Uterus (tissue), 4 donors: ENCODE measurements around the gene CPT2. TPM values are rescaled to one million over a fixed set of nuclear protein-coding genes. Genes with fewer than 3 reads are reported as not detected.

ENCODE experiments used
- DNase-seq, 2 donors: peaks; one replicate each; pipeline ENCODE4 v3.0.0-alpha.2; 2019 to 2020
- H3K27ac ChIP-seq, 2 donors: fragments of 200-600 bp; sonication (generic); 1 replicate in 1 of 2; 2 replicates in 1 of 2; pipeline ENCODE4 v1.5.1; 2016 to 2018
- H3K27me3 ChIP-seq, 2 donors: fragments of 200-600 bp; sonication (generic); one replicate each; pipeline ENCODE4 v1.5.1; 2018 to 2019; ENCODE audit warnings: control low read depth in 1 of 2
- H3K36me3 ChIP-seq, 2 donors: fragments of 200-600 bp; sonication (generic); one replicate each; pipeline ENCODE4 v1.5.1; 2019; ENCODE audit warnings: control low read depth in 1 of 2
- H3K4me1 ChIP-seq, 2 donors: fragments of 200-600 bp; sonication (generic); one replicate each; pipeline ENCODE4 v1.5.1; 2018 to 2019; ENCODE audit warnings: control low read depth in 1 of 2
- H3K4me3 ChIP-seq, 2 donors: fragments of 200-600 bp; sonication (generic); 1 replicate in 1 of 2; 2 replicates in 1 of 2; pipeline ENCODE4 v1.5.1; 2018 to 2019; ENCODE audit warnings: mild to moderate bottlenecking in 1 of 2
- H3K9me3 ChIP-seq, 2 donors: fragments of 200-600 bp; sonication (generic); one replicate each; pipeline ENCODE4 v1.5.1; 2019; ENCODE audit warnings: control low read depth in 1 of 2
- POLR2A ChIP-seq, 2 donors: fragments of 450-650 bp; IDR thresholded peaks; one replicate each; pipeline ENCODE4 v1.6.1; 2016; ENCODE audit warnings: antibody characterized with exemption in 2 of 2, mild to moderate bottlenecking in 1 of 2, moderate library complexity in 1 of 2
- intact Hi-C: fragments of 100-400 bp; cut with DNase I; formaldehyde crosslinking; loops from one replicate; pipeline ENCODE4 v1.15.1; 2023; ENCODE audit warnings: low total_unique reads
- total RNA-seq, 4 donors: library from RNA; depleted of rRNA in 3 of 4; stranded (reverse); fragments of >200 nt in 3 of 4; gene quantifications; one replicate each; pipeline versions ENCODE4 v1.1.0 to v1.2.4, GENCODE V29; 2014 to 2023
- TF ChIP-seq, protein P1 (sequence below), 4 experiments: fragments of 200-600 bp in 2 of 4; fragments of 450-650 bp in 2 of 4; sonication (generic) in 2 of 4; IDR thresholded peaks; one replicate each; pipeline ENCODE4 v1.5.1; 2016 to 2019; ENCODE audit warnings: antibody characterized with exemption in 4 of 4, mild to moderate bottlenecking in 2 of 4, moderate library complexity in 1 of 4
- donor health status: DM: yes; HTN: yes; CAD: no.

The CPT2 gene
- total RNA-seq, 4 donors from 2014 or later, result 2.4 to 83.3 (median 10.2) TPM

GRCh38 chr1:53259932-53260331 lies 63.3 kb downstream of the CPT2 start:
- DNase-seq, result no peak
- H3K4me3 ChIP-seq, result no peak overlapping the region
- intact Hi-C loops, result no loop called here
- no peaks in the 10 kb centered on the region for H3K4me1 ChIP-seq
- no peaks in the 10 kb centered on the region for H3K36me3 ChIP-seq
- no peaks in the 10 kb centered on the region for H3K9me3 ChIP-seq
- no peak overlapping the region for H3K27ac ChIP-seq
- no peaks in the 10 kb centered on the region for H3K27me3 ChIP-seq
- TF ChIP-seq, protein P1, sequence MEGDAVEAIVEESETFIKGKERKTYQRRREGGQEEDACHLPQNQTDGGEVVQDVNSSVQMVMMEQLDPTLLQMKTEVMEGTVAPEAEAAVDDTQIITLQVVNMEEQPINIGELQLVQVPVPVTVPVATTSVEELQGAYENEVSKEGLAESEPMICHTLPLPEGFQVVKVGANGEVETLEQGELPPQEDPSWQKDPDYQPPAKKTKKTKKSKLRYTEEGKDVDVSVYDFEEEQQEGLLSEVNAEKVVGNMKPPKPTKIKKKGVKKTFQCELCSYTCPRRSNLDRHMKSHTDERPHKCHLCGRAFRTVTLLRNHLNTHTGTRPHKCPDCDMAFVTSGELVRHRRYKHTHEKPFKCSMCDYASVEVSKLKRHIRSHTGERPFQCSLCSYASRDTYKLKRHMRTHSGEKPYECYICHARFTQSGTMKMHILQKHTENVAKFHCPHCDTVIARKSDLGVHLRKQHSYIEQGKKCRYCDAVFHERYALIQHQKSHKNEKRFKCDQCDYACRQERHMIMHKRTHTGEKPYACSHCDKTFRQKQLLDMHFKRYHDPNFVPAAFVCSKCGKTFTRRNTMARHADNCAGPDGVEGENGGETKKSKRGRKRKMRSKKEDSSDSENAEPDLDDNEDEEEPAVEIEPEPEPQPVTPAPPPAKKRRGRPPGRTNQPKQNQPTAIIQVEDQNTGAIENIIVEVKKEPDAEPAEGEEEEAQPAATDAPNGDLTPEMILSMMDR (IDR thresholded peaks at IDR 0.05), result no peak
- no peak for TF ChIP-seq POLR2A (IDR thresholded peaks at IDR 0.05)

- DNase-seq, result no peak
- Histone ChIP-seq H3K27me3 (no peaks in the 10 kb centered on the region), H3K4me3 (no peak overlapping the region), H3K4me1 (no peaks in the 10 kb centered on the region), H3K36me3 (no peaks in the 10 kb centered on the region), H3K9me3 (no peaks in the 10 kb centered on the region), H3K27ac (no peak overlapping the region)
- intact Hi-C loops, result no loop called here
- TF ChIP-seq, protein P1 (IDR thresholded peaks at IDR 0.05), result no peak
- no peak for TF ChIP-seq POLR2A (IDR thresholded peaks at IDR 0.05)
Measured at GRCh38 chr1:53260631-53261247, 64.1 kb downstream of the CPT2 start.

DNA sequence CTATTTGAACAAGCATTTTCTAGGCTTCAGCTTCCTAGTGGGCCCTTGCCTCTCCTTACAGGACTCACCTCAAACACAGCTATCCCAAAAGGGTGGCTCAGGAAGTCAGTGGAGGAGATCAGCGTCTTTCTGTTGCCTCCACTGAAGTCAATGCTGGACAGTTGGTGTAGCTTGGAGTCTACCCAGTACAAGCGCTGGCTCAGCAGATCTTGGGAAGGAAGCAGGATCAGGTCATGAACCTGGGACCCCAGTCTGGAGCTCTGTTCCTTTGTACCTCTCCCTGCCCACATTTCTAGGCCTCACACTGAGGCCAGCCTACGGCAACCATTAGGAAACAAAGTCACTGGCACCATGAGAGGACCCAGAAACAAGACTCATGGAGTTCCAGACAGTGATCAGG lies 65.4 kb downstream of the CPT2 start:
- TF ChIP-seq POLR2A (IDR thresholded peaks at IDR 0.05), result no peak
- TF ChIP-seq, protein P1 (IDR thresholded peaks at IDR 0.05), result no peak
- no peak for DNase-seq
- Histone ChIP-seq H3K36me3 (no peaks in the 10 kb centered on the region), H3K27me3 (no peaks in the 10 kb centered on the region), H3K27ac (no peak overlapping the region), H3K9me3 (no peaks in the 10 kb centered on the region), H3K4me1 (no peaks in the 10 kb centered on the region), H3K4me3 (no peak overlapping the region)
- intact Hi-C loops, result no loop called here

Other genes with a start within 250 kb of the CPT2 start
- 100 to 1,000 TPM in 1 of 4 donors, 10 to 100 TPM in 3; 20.9 to 100 (median 71.8) TPM for gene PODN, start 134.6 kb upstream of the CPT2 start, total RNA-seq
- under 1 TPM in 1 of 4 donors, not detected in 3; 0.24 TPM for gene SLC1A7, start 54.2 kb upstream of the CPT2 start, total RNA-seq
- 10 to 100 TPM; 78.9 to 81.9 (median 80.6) TPM for gene CZIB, start 23.8 kb downstream of the CPT2 start, total RNA-seq
- 10 to 100 TPM; 31.6 to 60.9 (median 45.2) TPM for gene MAGOH, start 41.7 kb downstream of the CPT2 start, total RNA-seq
- gene LRP8, start 131.2 kb downstream of the CPT2 start, total RNA-seq, result 10 to 100 TPM in 1 of 4 donors, 1 to 10 TPM in 3; 1.5 to 15.3 (median 8.5) TPM